A549 (cell line): Measurements from ENCODE around the gene IL12RB2. TPM values are rescaled to one million over a fixed set of nuclear protein-coding genes. Genes with fewer than 3 reads are reported as not detected.

Source experiments
- ATAC-seq, 2 experiments: fragments of 200-7000 bp in 1 of 2; fragments of >200 bp in 1 of 2; cut with Nextera tagmentation in 1 of 2; cut with Tn5 transposase in 1 of 2; 3 replicates each; pipeline versions ENCODE4 v1.8.0 to v1.9.1; 2018 to 2020; ENCODE audit warnings: mild to moderate bottlenecking in 1 of 2, moderate library complexity in 1 of 2
- CTCF ChIA-PET: fragments of 300-600 bp; sonication (Branson Sonifier 250); formaldehyde crosslinking; extraction: SDS; loops from one replicate; lab custom pipeline; 2021; ENCODE audit warnings: antibody characterized with exemption, inconsistent platforms; lab: Yijun Ruan, JAX
- POLR2A ChIA-PET: fragments of 350-600 bp; formaldehyde crosslinking; extraction: SDS; loops from one replicate; lab custom pipeline; 2021; ENCODE audit warnings: antibody characterized with exemption, inconsistent platforms; lab: Yijun Ruan, JAX
- DNase-seq, 2 experiments: peaks; one replicate each; pipeline versions ENCODE4 v3.0.0 to v3.0.0-alpha.2; 2011 to 2016; ENCODE audit warnings: low read depth in 1 of 2, low spot score in 1 of 2
- FAIRE-seq: peaks from 2 replicates; lab custom pipeline; 2011; peaks lifted over from hg19 to GRCh38; lab: Jason Lieb, UNC
- H3K27ac ChIP-seq, 2 experiments: fragments of >200 bp; sonication (Bioruptor Twin); formaldehyde crosslinking; 3 replicates each; pipeline ENCODE4 v1.5.1; 2016 to 2017
- H3K4me1 ChIP-seq: fragments of >200 bp; sonication (Bioruptor Twin); formaldehyde crosslinking; 3 replicates; pipeline ENCODE4 v1.6.1; 2016
- H3K4me2 ChIP-seq: fragments of >200 bp; sonication (Bioruptor Twin); formaldehyde crosslinking; 3 replicates; pipeline ENCODE4 v1.6.1; 2016
- H3K4me3 ChIP-seq: fragments of >200 bp; sonication (Bioruptor Twin); formaldehyde crosslinking; 3 replicates; pipeline ENCODE4 v1.5.1; 2016
- H3K9me3 ChIP-seq: fragments of >200 bp; sonication (Bioruptor Twin); formaldehyde crosslinking; 3 replicates; pipeline ENCODE4 v1.6.1; 2016
- CBX8 ChIP-seq: fragments of 200-600 bp; sonication (generic); IDR thresholded peaks from 2 replicates; pipeline ENCODE4 v1.6.1; 2016
- GATA3 ChIP-seq: IDR thresholded peaks from 2 replicates; pipeline ENCODE4 v1.6.1; 2012; ENCODE audit warnings: borderline replicate concordance
- HDAC2 ChIP-seq: fragments of 200-600 bp; sonication (generic); IDR thresholded peaks from 2 replicates; pipeline ENCODE4 v1.6.1; 2016
- HOXB5 ChIP-seq: fragments of 250-450 bp; sonication (Bioruptor Pico); IDR thresholded peaks from 2 replicates; pipeline ENCODE4 v1.5.0; 2020; ENCODE audit warnings: mild to moderate bottlenecking, moderate library complexity
- JUN ChIP-seq, 2 experiments: fragments of >200 bp; sonication (Bioruptor Twin); formaldehyde crosslinking; IDR thresholded peaks; 2 replicates in 1 of 2; 3 replicates in 1 of 2; pipeline ENCODE4 v1.6.1; 2016 to 2017
- JUNB ChIP-seq: fragments of >200 bp; sonication (Bioruptor Twin); formaldehyde crosslinking; IDR thresholded peaks from 2 replicates; pipeline ENCODE4 v1.6.1; 2016
- KDM5A ChIP-seq: fragments of 200-600 bp; sonication (generic); IDR thresholded peaks from 2 replicates; pipeline ENCODE4 v1.6.1; 2016; ENCODE audit warnings: antibody characterized with exemption, mild to moderate bottlenecking
- MAFK ChIP-seq: fragments of 450-650 bp; IDR thresholded peaks from 2 replicates; pipeline ENCODE4 v1.6.1; 2014; ENCODE audit not compliant: partially characterized antibody
- MAZ ChIP-seq: fragments of 150-350 bp; IDR thresholded peaks from 2 replicates; pipeline ENCODE4 v1.6.1; 2014; ENCODE audit warnings: antibody characterized with exemption, low read depth, low read length, borderline replicate concordance
- NPAS2 ChIP-seq: fragments of 250-450 bp; sonication (Bioruptor Pico); IDR thresholded peaks from 2 replicates; pipeline ENCODE4 v1.8.0; 2022; ENCODE audit warnings: mild to moderate bottlenecking, moderate library complexity, borderline replicate concordance
- NR3C1 ChIP-seq: fragments of >200 bp; sonication (Bioruptor Twin); formaldehyde crosslinking; IDR thresholded peaks from 3 replicates; pipeline ENCODE4 v1.6.1; 2017
- PHF8 ChIP-seq: fragments of 200-600 bp; sonication (generic); IDR thresholded peaks from 2 replicates; pipeline ENCODE4 v1.6.1; 2016; ENCODE audit warnings: low read depth, mild to moderate bottlenecking, antibody characterized with exemption, moderate library complexity, borderline replicate concordance
- POLR2AphosphoS2 ChIP-seq: conservative IDR thresholded peaks from 2 replicates; pipeline ENCODE4 v1.6.1; 2012; ENCODE audit warnings: low read length, improper control_type of control experiment, inconsistent platforms
- RCOR1 ChIP-seq: fragments of 150-350 bp; IDR thresholded peaks from 2 replicates; pipeline ENCODE4 v1.6.1; 2014; ENCODE audit warnings: antibody characterized with exemption, low read length, low read depth
- RFX5 ChIP-seq: fragments of 450-650 bp; IDR thresholded peaks from 2 replicates; pipeline ENCODE4 v1.7.1; 2014; ENCODE audit warnings: antibody characterized with exemption, mild to moderate bottlenecking, moderate library complexity
- SMC3 ChIP-seq: fragments of >200 bp; sonication (Bioruptor Twin); formaldehyde crosslinking; IDR thresholded peaks from 3 replicates; pipeline ENCODE4 v1.6.1; 2018; ENCODE audit warnings: inconsistent platforms
- TFCP2L1 ChIP-seq: fragments of 250-450 bp; sonication (Bioruptor Pico); IDR thresholded peaks from 2 replicates; pipeline ENCODE4 v1.5.0; 2021; ENCODE audit warnings: mild to moderate bottlenecking
- ZFP36 ChIP-seq: fragments of 450-650 bp; IDR thresholded peaks from 2 replicates; pipeline ENCODE4 v1.6.1; 2014; ENCODE audit warnings: borderline replicate concordance; ENCODE audit not compliant: partially characterized antibody
- ZSCAN20 ChIP-seq: fragments of 250-450 bp; sonication (Bioruptor Pico); IDR thresholded peaks from 2 replicates; pipeline ENCODE4 v1.8.0; 2022; ENCODE audit warnings: mild to moderate bottlenecking, moderate library complexity
- WGBS: methylation state at CpG from one replicate; pipeline ENCODE4 v1.1.6; 2017; ENCODE audit errors: missing lambda C conversion rate; 5-methylcytosine and 5-hydroxymethylcytosine counted together
- polyA plus RNA-seq, 4 experiments: library from polyadenylated mRNA; depleted of rRNA in 3 of 4; stranded (reverse); fragments of >200 nt; fragmentation: RNase III in 1 of 4; extraction: RNeasy Plus Mini Kit Qiagen cat#74134 plus additional on column Dnase treatment in 1 of 4; gene quantifications; 2 replicates in 3 of 4; 3 replicates in 1 of 4; pipeline ENCODE4 v1.2.3, GENCODE V29; 2011 to 2017
- TF ChIP-seq, protein P1 (sequence below): fragments of 250-450 bp; sonication (Bioruptor Pico); IDR thresholded peaks from 2 replicates; pipeline ENCODE4 v1.5.0; 2020; ENCODE audit warnings: low read depth, mild to moderate bottlenecking, moderate library complexity
- TF ChIP-seq, protein P2 (sequence below): fragments of 200-600 bp; sonication (generic); IDR thresholded peaks from 2 replicates; pipeline ENCODE4 v1.6.1; 2016; ENCODE audit warnings: antibody characterized with exemption, mild to moderate bottlenecking, moderate library complexity
- TF ChIP-seq, protein P3 (sequence below): fragments of 450-650 bp; IDR thresholded peaks from 2 replicates; pipeline ENCODE4 v1.6.1; 2014; ENCODE audit warnings: antibody characterized with exemption

IL12RB2 gene
- polyA plus RNA-seq, 2 of the 4 experiments (the other 2 are of a cell fraction) = not detected

DNA sequence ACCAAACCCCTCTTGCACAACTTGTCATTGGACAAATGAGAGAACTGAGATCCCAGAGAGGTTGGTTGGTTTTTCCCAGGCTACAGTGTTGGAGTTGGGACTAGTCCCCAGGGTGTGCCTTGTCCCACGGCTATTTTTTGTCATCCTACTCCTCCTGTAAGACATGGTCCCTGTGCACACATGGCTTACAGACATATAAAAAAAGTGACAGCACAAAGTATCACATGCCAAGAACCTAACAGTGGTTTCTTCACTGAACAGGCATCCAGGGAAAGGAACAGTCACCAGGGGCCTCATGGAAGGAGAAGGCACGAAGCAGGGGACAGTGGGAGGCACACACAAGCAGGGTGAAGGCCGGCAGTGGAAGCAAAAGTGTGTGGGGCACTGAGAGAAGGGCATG lies 86.1 kb downstream of the IL12RB2 start:
- no peak for TF ChIP-seq MAFK
- TF ChIP-seq NPAS2 (CRISPR knock-in tag) = no peak
- TF ChIP-seq, protein P1, sequence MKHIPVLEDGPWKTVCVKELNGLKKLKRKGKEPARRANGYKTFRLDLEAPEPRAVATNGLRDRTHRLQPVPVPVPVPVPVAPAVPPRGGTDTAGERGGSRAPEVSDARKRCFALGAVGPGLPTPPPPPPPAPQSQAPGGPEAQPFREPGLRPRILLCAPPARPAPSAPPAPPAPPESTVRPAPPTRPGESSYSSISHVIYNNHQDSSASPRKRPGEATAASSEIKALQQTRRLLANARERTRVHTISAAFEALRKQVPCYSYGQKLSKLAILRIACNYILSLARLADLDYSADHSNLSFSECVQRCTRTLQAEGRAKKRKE (CRISPR knock-in tag) = no peak
- TF ChIP-seq RFX5 = no peak
- no peak for TF ChIP-seq JUN (IDR thresholded peaks at IDR 0.05)
- TF ChIP-seq KDM5A = no peak
- TF ChIP-seq HOXB5 = no peak
- TF ChIP-seq ZSCAN20 (CRISPR knock-in tag) = no peak
- TF ChIP-seq NR3C1 = no peak
- no peak for TF ChIP-seq CBX8
- TF ChIP-seq MAZ = no peak
- TF ChIP-seq, protein P2, sequence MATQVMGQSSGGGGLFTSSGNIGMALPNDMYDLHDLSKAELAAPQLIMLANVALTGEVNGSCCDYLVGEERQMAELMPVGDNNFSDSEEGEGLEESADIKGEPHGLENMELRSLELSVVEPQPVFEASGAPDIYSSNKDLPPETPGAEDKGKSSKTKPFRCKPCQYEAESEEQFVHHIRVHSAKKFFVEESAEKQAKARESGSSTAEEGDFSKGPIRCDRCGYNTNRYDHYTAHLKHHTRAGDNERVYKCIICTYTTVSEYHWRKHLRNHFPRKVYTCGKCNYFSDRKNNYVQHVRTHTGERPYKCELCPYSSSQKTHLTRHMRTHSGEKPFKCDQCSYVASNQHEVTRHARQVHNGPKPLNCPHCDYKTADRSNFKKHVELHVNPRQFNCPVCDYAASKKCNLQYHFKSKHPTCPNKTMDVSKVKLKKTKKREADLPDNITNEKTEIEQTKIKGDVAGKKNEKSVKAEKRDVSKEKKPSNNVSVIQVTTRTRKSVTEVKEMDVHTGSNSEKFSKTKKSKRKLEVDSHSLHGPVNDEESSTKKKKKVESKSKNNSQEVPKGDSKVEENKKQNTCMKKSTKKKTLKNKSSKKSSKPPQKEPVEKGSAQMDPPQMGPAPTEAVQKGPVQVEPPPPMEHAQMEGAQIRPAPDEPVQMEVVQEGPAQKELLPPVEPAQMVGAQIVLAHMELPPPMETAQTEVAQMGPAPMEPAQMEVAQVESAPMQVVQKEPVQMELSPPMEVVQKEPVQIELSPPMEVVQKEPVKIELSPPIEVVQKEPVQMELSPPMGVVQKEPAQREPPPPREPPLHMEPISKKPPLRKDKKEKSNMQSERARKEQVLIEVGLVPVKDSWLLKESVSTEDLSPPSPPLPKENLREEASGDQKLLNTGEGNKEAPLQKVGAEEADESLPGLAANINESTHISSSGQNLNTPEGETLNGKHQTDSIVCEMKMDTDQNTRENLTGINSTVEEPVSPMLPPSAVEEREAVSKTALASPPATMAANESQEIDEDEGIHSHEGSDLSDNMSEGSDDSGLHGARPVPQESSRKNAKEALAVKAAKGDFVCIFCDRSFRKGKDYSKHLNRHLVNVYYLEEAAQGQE = no peak
- no peak for TF ChIP-seq JUNB
- TF ChIP-seq, protein P3, sequence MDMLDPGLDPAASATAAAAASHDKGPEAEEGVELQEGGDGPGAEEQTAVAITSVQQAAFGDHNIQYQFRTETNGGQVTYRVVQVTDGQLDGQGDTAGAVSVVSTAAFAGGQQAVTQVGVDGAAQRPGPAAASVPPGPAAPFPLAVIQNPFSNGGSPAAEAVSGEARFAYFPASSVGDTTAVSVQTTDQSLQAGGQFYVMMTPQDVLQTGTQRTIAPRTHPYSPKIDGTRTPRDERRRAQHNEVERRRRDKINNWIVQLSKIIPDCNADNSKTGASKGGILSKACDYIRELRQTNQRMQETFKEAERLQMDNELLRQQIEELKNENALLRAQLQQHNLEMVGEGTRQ = no peak
- no peak for TF ChIP-seq RCOR1
- no peak for TF ChIP-seq GATA3
- H3K4me2 ChIP-seq = no peak overlapping the region
- POLR2A ChIA-PET = interaction anchor here (1.0 kb wide), 1 partner anchor 40 kb away, joined by 3 read pairs; no protein-coding TSS in a partner anchor
- CTCF ChIA-PET = interaction anchor here (0.7 kb wide), 1 partner anchor 14 kb away, joined by 3 read pairs; no protein-coding TSS in a partner anchor
- no peak overlapping the region for H3K27ac ChIP-seq
- no peak for ATAC-seq
- no peak overlapping the region for H3K4me3 ChIP-seq
- 90% methylated on average over 3 of the region's 3 CpGs for WGBS
- DNase-seq = no peak
- no peak for FAIRE-seq
- no peaks in the 10 kb centered on the region for H3K9me3 ChIP-seq
- H3K4me1 ChIP-seq = no peaks in the 10 kb centered on the region

DNA sequence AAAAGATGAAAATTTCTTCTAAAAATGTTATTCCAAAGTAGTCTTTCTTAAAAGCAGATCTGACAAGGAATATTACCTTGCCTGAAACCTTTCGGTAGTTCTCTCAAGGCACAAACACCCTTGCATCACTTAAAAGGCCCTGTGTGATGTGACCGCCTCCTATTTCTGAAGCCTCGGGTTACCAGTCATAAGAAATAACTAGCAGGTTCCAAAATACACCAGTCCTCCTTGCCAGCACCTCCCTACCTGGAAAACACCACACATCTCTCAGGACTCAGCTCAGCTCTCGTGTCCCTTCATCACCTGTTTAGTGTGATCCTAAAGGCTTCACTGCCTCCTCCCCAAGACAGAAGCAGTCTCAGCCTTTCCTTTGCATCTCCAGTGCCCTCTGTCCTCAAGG lies 86.9 kb downstream of the IL12RB2 start:
- no peak for FAIRE-seq
- no peaks in the 10 kb centered on the region for H3K9me3 ChIP-seq
- H3K4me2 ChIP-seq = no peak overlapping the region
- no peak overlapping the region for H3K4me3 ChIP-seq
- ChIA-PET POLR2A (interaction anchor here (1.0 kb wide), 1 partner anchor 39 kb away, joined by 3 read pairs; no protein-coding TSS in a partner anchor), CTCF (interaction anchor here (0.7 kb wide), 1 partner anchor 15 kb away, joined by 3 read pairs; no protein-coding TSS in a partner anchor)
- TF ChIP-seq, protein P1 (CRISPR knock-in tag) = no peak
- TF ChIP-seq HDAC2 (no peak), POLR2AphosphoS2 (no peak), PHF8 (no peak), MAZ (no peak), SMC3 (no peak), ZFP36 (no peak), TFCP2L1 (CRISPR knock-in tag) (no peak)
- no peaks in the 10 kb centered on the region for H3K4me1 ChIP-seq
- 96% methylated on average over 4 of the region's 4 CpGs for WGBS
- ATAC-seq = no peak
- no peak overlapping the region for H3K27ac ChIP-seq
- no peak for DNase-seq
